Measurements from ENCODE around the gene RPL14. TPM values are rescaled to one million over a fixed set of nuclear protein-coding genes. Genes with fewer than 3 reads are reported as not detected.

RPL14 gene
- total RNA-seq = 219 and 236 TPM in 2 replicates

- peaks cover 28% of the 10 kb centered on the region for H4K20me1 ChIP-seq (ENCODE audit: insufficient read depth, low read length)
- H3K4me2 ChIP-seq (ENCODE audit: insufficient read depth, low read length) = peak within 1 kb of the TSS; percentile 84
- peaks cover 25% of the 10 kb centered on the region for H3K4me1 ChIP-seq (ENCODE audit: insufficient read depth, low read length)
- H3K9me3 ChIP-seq (ENCODE audit: low read depth, low read length) = no peaks in the 10 kb centered on the region
- H3K27ac ChIP-seq (ENCODE audit: low read depth, low read length) = peak within 1 kb of the TSS; percentile 82
- DNase-seq (ENCODE audit: insufficient read length, low spot score, missing footprints) = peak; percentile 97
- peak within 1 kb of the TSS; percentile 97 for H3K4me3 ChIP-seq (ENCODE audit: insufficient read depth, low read length)
- peak within 1 kb of the TSS; percentile 82 for H2AFZ ChIP-seq (ENCODE audit: low read length)
- TF ChIP-seq CTCF (IDR thresholded peaks at IDR 0.05; ENCODE audit: extremely low read depth, low read depth, low read length) = no peak
- no peaks in the 10 kb centered on the region for H3K27me3 ChIP-seq (ENCODE audit: insufficient read depth, low read length)
- H3K79me2 ChIP-seq (ENCODE audit: insufficient read depth, low read length) = peaks cover 26% of the 10 kb centered on the region
- peaks cover 38% of the 10 kb centered on the region for H3K36me3 ChIP-seq (ENCODE audit: insufficient read depth, low read length)
Measured at GRCh38 chr3:40456940-40457823, at the start of gene RPL14. Gene RPL14 (plus strand): TSS chr3:40457339. CDS start chr3:40457472, 133 bp downstream.

- Histone ChIP-seq H3K27me3 (ENCODE audit: insufficient read depth, low read length) (no peaks in the 10 kb centered on the region), H2AFZ (ENCODE audit: low read length) (no peak overlapping the region), H3K4me2 (ENCODE audit: insufficient read depth, low read length) (no peak overlapping the region), H3K36me3 (ENCODE audit: insufficient read depth, low read length) (no peaks in the 10 kb centered on the region), H4K20me1 (ENCODE audit: insufficient read depth, low read length) (no peaks in the 10 kb centered on the region), H3K4me1 (ENCODE audit: insufficient read depth, low read length) (no peaks in the 10 kb centered on the region), H3K27ac (ENCODE audit: low read depth, low read length) (no peak overlapping the region), H3K79me2 (ENCODE audit: insufficient read depth, low read length) (no peaks in the 10 kb centered on the region), H3K9me3 (ENCODE audit: low read depth, low read length) (no peaks in the 10 kb centered on the region), H3K4me3 (ENCODE audit: insufficient read depth, low read length) (no peak overlapping the region)
- no peak for DNase-seq (ENCODE audit: insufficient read length, low spot score, missing footprints)
- TF ChIP-seq CTCF (IDR thresholded peaks at IDR 0.05; ENCODE audit: extremely low read depth, low read depth, low read length) = no peak
Measured at GRCh38 chr3:40407611-40408010, 49.5 kb upstream of the RPL14 start.

GRCh38 chr3:40414270-40414669 is 42.9 kb upstream of the RPL14 start:
- no peaks in the 10 kb centered on the region for H3K36me3 ChIP-seq (ENCODE audit: insufficient read depth, low read length)
- no peak overlapping the region for H2AFZ ChIP-seq (ENCODE audit: low read length)
- H3K27me3 ChIP-seq (ENCODE audit: insufficient read depth, low read length) = no peaks in the 10 kb centered on the region
- DNase-seq (ENCODE audit: insufficient read length, low spot score, missing footprints) = no peak
- no peak overlapping the region for H3K4me2 ChIP-seq (ENCODE audit: insufficient read depth, low read length)
- TF ChIP-seq CTCF (IDR thresholded peaks at IDR 0.05; ENCODE audit: extremely low read depth, low read depth, low read length) = no peak
- H3K4me1 ChIP-seq (ENCODE audit: insufficient read depth, low read length) = no peaks in the 10 kb centered on the region
- H4K20me1 ChIP-seq (ENCODE audit: insufficient read depth, low read length) = no peaks in the 10 kb centered on the region
- H3K27ac ChIP-seq (ENCODE audit: low read depth, low read length) = no peak overlapping the region
- H3K79me2 ChIP-seq (ENCODE audit: insufficient read depth, low read length) = no peaks in the 10 kb centered on the region
- no peak overlapping the region for H3K4me3 ChIP-seq (ENCODE audit: insufficient read depth, low read length)
- H3K9me3 ChIP-seq (ENCODE audit: low read depth, low read length) = no peaks in the 10 kb centered on the region

GRCh38 chr3:40417845-40418543 is 39.1 kb upstream of the RPL14 start:
- no peak for DNase-seq (ENCODE audit: insufficient read length, low spot score, missing footprints)
- Histone ChIP-seq H3K79me2 (ENCODE audit: insufficient read depth, low read length) (no peaks in the 10 kb centered on the region), H3K4me1 (ENCODE audit: insufficient read depth, low read length) (no peaks in the 10 kb centered on the region), H4K20me1 (ENCODE audit: insufficient read depth, low read length) (no peaks in the 10 kb centered on the region), H3K9me3 (ENCODE audit: low read depth, low read length) (no peaks in the 10 kb centered on the region), H2AFZ (ENCODE audit: low read length) (no peak overlapping the region), H3K4me3 (ENCODE audit: insufficient read depth, low read length) (no peak overlapping the region), H3K27ac (ENCODE audit: low read depth, low read length) (no peak overlapping the region), H3K36me3 (ENCODE audit: insufficient read depth, low read length) (no peaks in the 10 kb centered on the region), H3K27me3 (ENCODE audit: insufficient read depth, low read length) (no peaks in the 10 kb centered on the region), H3K4me2 (ENCODE audit: insufficient read depth, low read length) (no peak overlapping the region)
- TF ChIP-seq CTCF (IDR thresholded peaks at IDR 0.05; ENCODE audit: extremely low read depth, low read depth, low read length) = no peak

All from osteoblast (primary cell).